Ovary (tissue), 9 donors: ENCODE results near the gene TSPEAR. TPM values are rescaled to one million over a fixed set of nuclear protein-coding genes. Genes with fewer than 3 reads are reported as not detected.

ENCODE experiments used
- DNase-seq, 5 donors: peaks; one replicate each; pipeline ENCODE4 v3.0.0-alpha.2; 2019 to 2020
- H3K27ac ChIP-seq, 2 donors: fragments of 200-600 bp; one replicate each; pipeline versions ENCODE4 v1.5.1 to v1.8.0; 2019 to 2022
- H3K27me3 ChIP-seq: fragments of 200-600 bp; one replicate; pipeline ENCODE4 v1.8.0; 2022
- H3K36me3 ChIP-seq: fragments of 200-600 bp; sonication (generic); one replicate; pipeline ENCODE4 v1.5.1; 2019
- H3K4me1 ChIP-seq: one replicate; pipeline ENCODE4 v1.8.1; 2013; ENCODE audit warnings: mild to moderate bottlenecking, moderate library complexity; ENCODE audit not compliant: insufficient read depth
- H3K4me3 ChIP-seq: fragments of 200-600 bp; sonication (generic); one replicate; pipeline ENCODE4 v1.5.1; 2017
- H3K9me3 ChIP-seq, 2 donors: fragments of 200-600 bp in 1 of 2; sonication (generic) in 1 of 2; one replicate each; pipeline versions ENCODE4 v1.5.1 to v1.8.1; 2013 to 2019; ENCODE audit warnings: mild to moderate bottlenecking in 1 of 2, moderate library complexity in 1 of 2
- EP300 ChIP-seq: sonication (generic); formaldehyde crosslinking; IDR thresholded peaks from one replicate; pipeline ENCODE4 v1.6.1; 2017; ENCODE audit warnings: antibody characterized with exemption
- POLR2A ChIP-seq: fragments of 450-650 bp; IDR thresholded peaks from one replicate; pipeline ENCODE4 v1.6.1; 2017; ENCODE audit warnings: antibody characterized with exemption, mild to moderate bottlenecking, moderate library complexity
- WGBS, 3 donors: extraction: QIAGEN DNeasy Blood & Tissue Kit in 1 of 3; methylation state at CpG; one replicate each; pipeline versions ENCODE4 v1.1.5 to v1.1.7; 2013 to 2017; 5-methylcytosine and 5-hydroxymethylcytosine counted together
- intact Hi-C, 4 donors: fragments of 100-400 bp; cut with DNase I; formaldehyde crosslinking; loops; one replicate each; pipeline versions ENCODE4 v1.11.0 to v1.15.1; 2022 to 2023
- polyA plus RNA-seq, 2 donors: library from polyadenylated mRNA; stranded (reverse); fragments of 200-250 nt in 1 of 2; fragments of 350-450 nt in 1 of 2; fragmentation: Illumina TruSeq in 1 of 2; extraction: RNeasy Lipid Tissue Mini Kit (QIAGEN cat#74804) in 1 of 2; gene quantifications; one replicate each; pipeline ENCODE4 v1.2.3, GENCODE V29; 2013 to 2014
- total RNA-seq, 7 donors: library from RNA; depleted of rRNA in 2 of 7; stranded (reverse); fragments of >200 nt in 2 of 7; fragmentation: NEBNext Ultra II Directional in 3 of 7; extraction: Animal tissue kit (Norgen Biotek cat#: 25700) in 3 of 7; gene quantifications; one replicate each; pipeline versions ENCODE4 v1.1.0 to v1.2.4, GENCODE V29; 2016 to 2023
- TF ChIP-seq, protein P1 (sequence below), 3 donors: fragments of 450-650 bp in 2 of 3; fragments of 200-600 bp in 1 of 3; IDR thresholded peaks; one replicate each; pipeline versions ENCODE4 v1.5.1 to v1.8.0; 2016 to 2022; ENCODE audit warnings: antibody characterized with exemption in 3 of 3, mild to moderate bottlenecking in 1 of 3
- donor health status: DM: no; HTN: no; CAD: no; lungs with moderate emphysema.
- donor health status: DM: no; HTN: no; CAD: no.
- donor health status: Bipolar disorder and iron deficiency.
- donor health status: DM: yes; HTN: yes; CAD: no.
- donor health status: DM: no; HTN: no; CAD: no.
- donor health status: DM: yes; HTN: yes; CAD: no.

The TSPEAR gene
- total and polyA plus RNA-seq, 9 donors: 0.07 to 0.27 (median 0.11) TPM; not detected in 4

- WGBS, 3 donors: 13 to 25% (median 14%) methylated on average over 12 of the region's 12 CpGs
- Histone ChIP-seq H3K4me1 (no peaks in the 10 kb centered on the region), H3K9me3 (peaks cover 0 to 5% of the 10 kb centered on the region in 2 donors), H3K27me3 (no peaks in the 10 kb centered on the region), H3K36me3 (no peaks in the 10 kb centered on the region), H3K27ac (no peak overlapping the region), H3K4me3 (no peak overlapping the region)
- no peak for TF ChIP-seq POLR2A
- TF ChIP-seq, protein P1, sequence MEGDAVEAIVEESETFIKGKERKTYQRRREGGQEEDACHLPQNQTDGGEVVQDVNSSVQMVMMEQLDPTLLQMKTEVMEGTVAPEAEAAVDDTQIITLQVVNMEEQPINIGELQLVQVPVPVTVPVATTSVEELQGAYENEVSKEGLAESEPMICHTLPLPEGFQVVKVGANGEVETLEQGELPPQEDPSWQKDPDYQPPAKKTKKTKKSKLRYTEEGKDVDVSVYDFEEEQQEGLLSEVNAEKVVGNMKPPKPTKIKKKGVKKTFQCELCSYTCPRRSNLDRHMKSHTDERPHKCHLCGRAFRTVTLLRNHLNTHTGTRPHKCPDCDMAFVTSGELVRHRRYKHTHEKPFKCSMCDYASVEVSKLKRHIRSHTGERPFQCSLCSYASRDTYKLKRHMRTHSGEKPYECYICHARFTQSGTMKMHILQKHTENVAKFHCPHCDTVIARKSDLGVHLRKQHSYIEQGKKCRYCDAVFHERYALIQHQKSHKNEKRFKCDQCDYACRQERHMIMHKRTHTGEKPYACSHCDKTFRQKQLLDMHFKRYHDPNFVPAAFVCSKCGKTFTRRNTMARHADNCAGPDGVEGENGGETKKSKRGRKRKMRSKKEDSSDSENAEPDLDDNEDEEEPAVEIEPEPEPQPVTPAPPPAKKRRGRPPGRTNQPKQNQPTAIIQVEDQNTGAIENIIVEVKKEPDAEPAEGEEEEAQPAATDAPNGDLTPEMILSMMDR (IDR thresholded peaks at IDR 0.05): no peak
- no peak for TF ChIP-seq EP300
- no peak for DNase-seq
- intact Hi-C loops: no loop called here
Observed at GRCh38 chr21:44701541-44701940, 9.8 kb downstream of the TSPEAR start.

GRCh38 chr21:44701023-44701400 is 10.4 kb downstream of the TSPEAR start:
- intact Hi-C loops: no loop called here
- Histone ChIP-seq H3K9me3 (no peaks in the 10 kb centered on the region), H3K4me3 (no peak overlapping the region), H3K27ac (no peak overlapping the region), H3K4me1 (no peaks in the 10 kb centered on the region), H3K27me3 (no peaks in the 10 kb centered on the region), H3K36me3 (no peaks in the 10 kb centered on the region)
- TF ChIP-seq POLR2A: no peak
- TF ChIP-seq, protein P1 (IDR thresholded peaks at IDR 0.05): no peak
- no peak for TF ChIP-seq EP300
- 72 to 75% (median 73%) methylated on average over 14 of the region's 14 CpGs for WGBS, 3 donors
- no peak for DNase-seq

- Histone ChIP-seq H3K9me3 (no peaks in the 10 kb centered on the region), H3K36me3 (no peaks in the 10 kb centered on the region), H3K27me3 (no peaks in the 10 kb centered on the region), H3K4me3 (no peak overlapping the region), H3K4me1 (no peaks in the 10 kb centered on the region), H3K27ac (no peak overlapping the region)
- 34 to 51% (median 42%) methylated on average over 21 of the region's 21 CpGs for WGBS, 3 donors
- TF ChIP-seq EP300: no peak
- TF ChIP-seq, protein P1 (IDR thresholded peaks at IDR 0.05): no peak
- no peak for TF ChIP-seq POLR2A
- no peak for DNase-seq
- intact Hi-C loops: no loop called here
Observed at GRCh38 chr21:44700101-44701022, 11.0 kb downstream of the TSPEAR start.

GRCh38 chr21:44699502-44700001 is 11.8 kb downstream of the TSPEAR start:
- no peaks in the 10 kb centered on the region for H3K36me3 ChIP-seq
- DNase-seq: no peak
- no peaks in the 10 kb centered on the region for H3K9me3 ChIP-seq
- intact Hi-C loops: no loop called here
- no peaks in the 10 kb centered on the region for H3K4me1 ChIP-seq
- TF ChIP-seq POLR2A (no peak), EP300 (no peak)
- TF ChIP-seq, protein P1 (IDR thresholded peaks at IDR 0.05): no peak
- no peak overlapping the region for H3K4me3 ChIP-seq
- no peak overlapping the region for H3K27ac ChIP-seq
- no peaks in the 10 kb centered on the region for H3K27me3 ChIP-seq
- WGBS, 3 donors: 26 to 44% (median 39%) methylated on average over 17 of the region's 17 CpGs
